GM23248 (cell line): Measurements from ENCODE around the gene SPSB4.

Experiments used
- EZH2 ChIP-seq: fragments of 200-600 bp; sonication (generic); IDR thresholded peaks from 2 replicates; pipeline ENCODE4 v1.6.1; 2018; ENCODE audit warnings: antibody characterized with exemption, mild to moderate bottlenecking; ENCODE audit not compliant: insufficient read depth, poor library complexity, severe bottlenecking
- EZH2phosphoT487 ChIP-seq: fragments of 200-600 bp; sonication (generic); IDR thresholded peaks from 2 replicates; pipeline ENCODE4 v1.6.1; 2018; ENCODE audit warnings: antibody characterized with exemption, moderate library complexity, mild to moderate bottlenecking, low read depth; ENCODE audit not compliant: insufficient read depth

DNA sequence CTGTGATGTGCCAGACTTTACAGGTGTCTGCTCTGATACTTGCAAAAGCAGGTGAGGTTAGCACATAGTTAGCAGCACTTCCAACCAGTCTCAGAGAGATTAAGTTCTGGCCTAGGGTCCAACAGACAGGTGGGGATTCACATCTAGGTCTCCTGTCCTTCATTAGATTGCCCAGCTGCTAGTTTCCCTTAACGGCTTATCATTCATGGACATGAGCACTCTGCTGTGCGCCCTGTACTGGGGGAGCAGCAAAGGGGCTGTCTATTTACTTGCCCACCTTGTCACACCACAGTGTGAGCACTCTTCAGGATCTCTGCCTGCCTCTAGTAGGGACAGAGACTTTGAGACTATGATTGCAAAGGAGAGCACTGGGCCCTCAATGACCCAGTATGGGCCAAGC is 8.7 kb downstream of the SPSB4 start:
- no peak for TF ChIP-seq EZH2
- no peak for TF ChIP-seq EZH2phosphoT487
